GM12892 (cell line): ENCODE measurements around the gene IDH3G.

Experiments
- POLR2A ChIP-seq: IDR thresholded peaks from 2 replicates; pipeline ENCODE4 v1.6.1; 2011; ENCODE audit warnings: low read depth, low read length, control low read depth
- POLR2AphosphoS5 ChIP-seq: IDR thresholded peaks from 2 replicates; pipeline ENCODE4 v1.6.1; 2011; ENCODE audit warnings: low read depth, low read length, control low read depth
- TAF1 ChIP-seq: IDR thresholded peaks from 2 replicates; pipeline ENCODE4 v1.6.1; 2011; ENCODE audit warnings: low read depth, mild to moderate bottlenecking, control low read depth, low read length, borderline replicate concordance

- no peak for TF ChIP-seq POLR2A
- no peak for TF ChIP-seq POLR2AphosphoS5
- TF ChIP-seq TAF1: no peak
Observed at GRCh38 chrX:153818571-153819383, 24.6 kb upstream of the IDH3G start.
